Astrocyte (in vitro differentiated cells and primary cell): ENCODE measurements around the gene WBP1L. TPM values are rescaled to one million over a fixed set of nuclear protein-coding genes. Genes with fewer than 3 reads are reported as not detected.
"Not testable (repeated sequence)": the region's sequence is repeated elsewhere in the genome, so short reads cannot be mapped to it uniquely, and the experiment has no call there.

ENCODE experiments used
- DNase-seq: peaks from one replicate; pipeline ENCODE4 v3.0.0-alpha.2; 2010; ENCODE audit warnings: low read depth
- FAIRE-seq: peaks from 2 replicates; lab custom pipeline; 2011; peaks lifted over from hg19 to GRCh38; lab: Jason Lieb, UNC
- H2AFZ ChIP-seq: 2 replicates; pipeline ENCODE4 v1.6.0; 2012; ENCODE audit warnings: low read depth, low read length, inconsistent platforms
- H3K27ac ChIP-seq: 2 replicates; pipeline ENCODE4 v1.5.1; 2011; ENCODE audit warnings: low read depth, low read length, inconsistent platforms
- H3K27me3 ChIP-seq: 2 replicates; pipeline ENCODE4 v1.6.0; 2011; ENCODE audit warnings: low read length, inconsistent platforms; ENCODE audit not compliant: insufficient read depth
- H3K36me3 ChIP-seq: 2 replicates; pipeline ENCODE4 v1.5.1; 2011; ENCODE audit warnings: low read length, inconsistent platforms; ENCODE audit not compliant: insufficient read depth
- H3K4me1 ChIP-seq: 2 replicates; pipeline ENCODE4 v1.5.1; 2011; ENCODE audit warnings: low read length, inconsistent platforms; ENCODE audit not compliant: insufficient read depth
- H3K4me2 ChIP-seq: 2 replicates; pipeline ENCODE4 v1.6.0; 2012; ENCODE audit warnings: low read length, inconsistent platforms
- H3K4me3 ChIP-seq: 2 replicates; pipeline ENCODE4 v1.5.1; 2011; ENCODE audit warnings: low read depth, mild to moderate bottlenecking, low read length, inconsistent platforms; ENCODE audit not compliant: insufficient read depth
- H3K79me2 ChIP-seq: 2 replicates; pipeline ENCODE4 v1.6.0; 2012; ENCODE audit warnings: mild to moderate bottlenecking, low read length, inconsistent platforms; ENCODE audit not compliant: insufficient read depth
- H3K9ac ChIP-seq: 2 replicates; pipeline ENCODE4 v1.6.0; 2012; ENCODE audit warnings: mild to moderate bottlenecking, low read length, inconsistent platforms
- H3K9me3 ChIP-seq: 2 replicates; pipeline ENCODE4 v1.5.1; 2012; ENCODE audit warnings: low read depth, mild to moderate bottlenecking, low read length, inconsistent platforms; ENCODE audit not compliant: insufficient read depth
- H4K20me1 ChIP-seq: 2 replicates; pipeline ENCODE4 v1.6.0; 2012; ENCODE audit warnings: low read length, inconsistent platforms; ENCODE audit not compliant: insufficient read depth
- H3K27ac Mint-ChIP-seq: one replicate; pipeline ENCODE4 v1.8.0; 2021; ENCODE audit warnings: mild to moderate bottlenecking, mixed read lengths; ENCODE audit not compliant: unreplicated experiment
- H3K27me3 Mint-ChIP-seq: one replicate; pipeline ENCODE4 v1.8.0; 2021; ENCODE audit warnings: low read depth, mixed read lengths; ENCODE audit not compliant: unreplicated experiment
- H3K36me3 Mint-ChIP-seq: one replicate; pipeline ENCODE4 v1.8.0; 2021; ENCODE audit warnings: low read depth, mixed read lengths; ENCODE audit not compliant: unreplicated experiment
- H3K4me1 Mint-ChIP-seq: one replicate; pipeline ENCODE4 v1.8.0; 2021; ENCODE audit warnings: low read depth, mixed read lengths; ENCODE audit not compliant: unreplicated experiment
- H3K4me3 Mint-ChIP-seq: one replicate; pipeline ENCODE4 v1.8.0; 2021; ENCODE audit warnings: mild to moderate bottlenecking, moderate library complexity, mixed read lengths; ENCODE audit not compliant: unreplicated experiment
- H3K9me3 Mint-ChIP-seq: one replicate; pipeline ENCODE4 v1.8.0; 2021; ENCODE audit warnings: mild to moderate bottlenecking, mixed read lengths; ENCODE audit not compliant: unreplicated experiment
- EZH2 ChIP-seq: IDR thresholded peaks from 2 replicates; pipeline ENCODE4 v1.6.1; 2012; ENCODE audit warnings: mild to moderate bottlenecking, low read length, inconsistent platforms; ENCODE audit not compliant: insufficient read depth
- total RNA-seq: library from RNA; stranded (reverse); gene quantifications from 2 replicates; pipeline ENCODE4 v1.2.1, GENCODE V29; 2021
- TF ChIP-seq, protein P1 (sequence below): IDR thresholded peaks from 2 replicates; pipeline ENCODE4 v1.5.1; 2011; ENCODE audit warnings: low read depth, mild to moderate bottlenecking, inconsistent platforms, low read length, moderate library complexity; ENCODE audit not compliant: insufficient read depth

The WBP1L gene
- total RNA-seq, 1 donor from 2014 or later, result 73.6 TPM

DNA sequence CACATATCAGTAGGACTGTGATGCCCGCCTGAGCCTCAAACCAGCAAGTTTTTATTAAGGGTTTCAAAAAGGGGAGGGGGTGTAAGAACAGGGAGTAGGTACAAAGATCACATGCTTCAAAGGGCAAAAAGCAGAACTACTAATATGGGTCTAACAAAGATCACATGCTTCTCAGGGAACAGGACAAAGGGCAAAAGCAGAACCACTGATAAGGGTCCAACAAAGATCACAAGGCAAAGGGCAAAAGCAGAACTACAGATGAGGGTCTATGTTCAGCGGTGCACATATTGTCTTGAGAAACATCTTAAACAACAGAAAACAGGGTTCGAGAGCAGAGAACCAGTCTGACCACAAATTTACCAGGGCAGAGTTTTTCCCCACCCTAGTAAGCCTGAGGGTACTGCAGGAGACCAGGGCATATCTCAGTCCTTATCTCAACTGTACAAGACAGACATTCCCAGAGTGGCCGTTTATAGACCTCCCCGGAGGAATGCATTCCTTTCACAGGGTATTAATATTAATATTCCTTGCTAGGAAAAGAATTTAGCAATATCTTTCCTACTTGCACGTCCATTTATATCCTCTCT is 100.5 kb downstream of the WBP1L start:
- not testable (repeated sequence) for H4K20me1 ChIP-seq, H2AFZ ChIP-seq, FAIRE-seq, H3K4me1 Mint-ChIP-seq, H3K4me2 ChIP-seq, DNase-seq, H3K79me2 ChIP-seq, H3K36me3 ChIP-seq, H3K9me3 ChIP-seq, H3K27ac Mint-ChIP-seq, H3K9ac ChIP-seq, H3K4me3 Mint-ChIP-seq, H3K4me1 ChIP-seq, H3K4me3 ChIP-seq, H3K27ac ChIP-seq, H3K36me3 Mint-ChIP-seq, H3K27me3 ChIP-seq
- Mint-ChIP-seq H3K9me3 (peaks cover 28% of the 10 kb centered on the region), H3K27me3 (peaks cover 28% of the 10 kb centered on the region)

GRCh38 chr10:102845352-102845902 is 101.7 kb downstream of the WBP1L start:
- peaks cover 7% of the 10 kb centered on the region for H3K27me3 ChIP-seq
- no peak overlapping the region for H3K27ac ChIP-seq
- Mint-ChIP-seq H3K27ac (no peak overlapping the region), H3K36me3 (no peaks in the 10 kb centered on the region), H3K4me1 (no peaks in the 10 kb centered on the region), H3K27me3 (peaks cover 19% of the 10 kb centered on the region), H3K9me3 (peaks cover 19% of the 10 kb centered on the region), H3K4me3 (no peak overlapping the region)
- no peak for FAIRE-seq
- DNase-seq, result no peak
- no peak overlapping the region for H3K4me3 ChIP-seq
- no peak overlapping the region for H2AFZ ChIP-seq
- no peaks in the 10 kb centered on the region for H4K20me1 ChIP-seq
- no peaks in the 10 kb centered on the region for H3K4me1 ChIP-seq
- H3K9me3 ChIP-seq, result no peaks in the 10 kb centered on the region
- no peak overlapping the region for H3K4me2 ChIP-seq
- H3K79me2 ChIP-seq, result no peaks in the 10 kb centered on the region
- H3K36me3 ChIP-seq, result no peaks in the 10 kb centered on the region
- TF ChIP-seq, protein P1, sequence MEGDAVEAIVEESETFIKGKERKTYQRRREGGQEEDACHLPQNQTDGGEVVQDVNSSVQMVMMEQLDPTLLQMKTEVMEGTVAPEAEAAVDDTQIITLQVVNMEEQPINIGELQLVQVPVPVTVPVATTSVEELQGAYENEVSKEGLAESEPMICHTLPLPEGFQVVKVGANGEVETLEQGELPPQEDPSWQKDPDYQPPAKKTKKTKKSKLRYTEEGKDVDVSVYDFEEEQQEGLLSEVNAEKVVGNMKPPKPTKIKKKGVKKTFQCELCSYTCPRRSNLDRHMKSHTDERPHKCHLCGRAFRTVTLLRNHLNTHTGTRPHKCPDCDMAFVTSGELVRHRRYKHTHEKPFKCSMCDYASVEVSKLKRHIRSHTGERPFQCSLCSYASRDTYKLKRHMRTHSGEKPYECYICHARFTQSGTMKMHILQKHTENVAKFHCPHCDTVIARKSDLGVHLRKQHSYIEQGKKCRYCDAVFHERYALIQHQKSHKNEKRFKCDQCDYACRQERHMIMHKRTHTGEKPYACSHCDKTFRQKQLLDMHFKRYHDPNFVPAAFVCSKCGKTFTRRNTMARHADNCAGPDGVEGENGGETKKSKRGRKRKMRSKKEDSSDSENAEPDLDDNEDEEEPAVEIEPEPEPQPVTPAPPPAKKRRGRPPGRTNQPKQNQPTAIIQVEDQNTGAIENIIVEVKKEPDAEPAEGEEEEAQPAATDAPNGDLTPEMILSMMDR, result no peak
- TF ChIP-seq EZH2, result no peak
- H3K9ac ChIP-seq, result no peak overlapping the region

DNA sequence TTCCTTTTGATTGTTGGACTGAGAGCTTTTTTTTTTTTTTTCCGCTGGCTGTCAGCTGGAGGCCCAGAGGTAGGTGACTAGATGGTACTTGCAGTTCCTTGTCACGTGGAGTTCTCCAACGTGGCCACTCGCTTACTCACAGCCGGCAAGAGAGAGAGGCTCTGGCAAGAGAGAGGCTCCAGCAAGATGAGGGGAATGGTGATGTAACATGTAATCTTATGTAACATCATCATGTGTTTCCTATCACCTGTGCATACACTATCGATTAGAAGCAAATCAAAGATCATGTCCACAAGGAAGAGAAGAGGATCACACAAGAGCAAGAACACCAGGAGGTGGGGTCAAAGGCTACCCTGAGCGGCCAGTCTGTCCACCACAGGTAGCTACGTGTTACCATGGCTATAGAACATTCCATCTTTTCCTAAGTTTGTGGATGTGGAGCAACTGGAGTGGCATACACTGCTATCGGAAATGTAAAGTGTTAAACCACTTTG is 106.3 kb downstream of the WBP1L start:
- no peaks in the 10 kb centered on the region for H3K27me3 Mint-ChIP-seq
- H3K9me3 Mint-ChIP-seq, result no peaks in the 10 kb centered on the region
- Histone ChIP-seq H3K27me3 (peaks cover 4% of the 10 kb centered on the region), H3K4me3 (no peak overlapping the region), H3K4me2 (no peak overlapping the region), H3K9ac (no peak overlapping the region), H4K20me1 (no peaks in the 10 kb centered on the region), H3K36me3 (no peaks in the 10 kb centered on the region), H2AFZ (no peak overlapping the region), H3K79me2 (no peaks in the 10 kb centered on the region), H3K4me1 (no peaks in the 10 kb centered on the region), H3K9me3 (no peaks in the 10 kb centered on the region), H3K27ac (no peak overlapping the region)
- no peak overlapping the region for H3K27ac Mint-ChIP-seq
- peaks cover 2% of the 10 kb centered on the region for H3K4me1 Mint-ChIP-seq
- no peaks in the 10 kb centered on the region for H3K36me3 Mint-ChIP-seq
- DNase-seq (no peak), FAIRE-seq (no peak)
- no peak overlapping the region for H3K4me3 Mint-ChIP-seq
- TF ChIP-seq, protein P1, result no peak
- TF ChIP-seq EZH2, result no peak

DNA sequence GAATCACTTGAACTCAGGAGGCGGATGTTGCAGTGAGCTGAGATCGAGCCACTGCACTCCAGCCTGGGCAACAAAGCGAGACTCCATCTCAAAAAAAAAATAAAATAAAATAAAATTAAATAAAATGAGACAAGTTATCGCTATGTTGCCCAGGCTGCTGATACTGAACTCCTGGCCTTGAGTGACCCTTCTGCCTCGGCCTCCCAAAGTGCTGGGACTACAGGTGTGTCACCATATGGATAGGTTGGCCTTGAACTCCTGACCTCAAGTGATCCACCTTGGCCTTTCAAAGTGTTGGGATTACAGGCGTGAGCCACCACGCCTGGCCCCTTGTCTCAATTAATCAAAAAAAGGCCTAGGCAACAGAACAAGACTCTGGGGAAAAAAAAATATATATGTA is 109.5 kb downstream of the WBP1L start:
- not testable (repeated sequence) for H3K9me3 ChIP-seq, H3K9me3 Mint-ChIP-seq, DNase-seq, H3K27me3 Mint-ChIP-seq, H3K27ac Mint-ChIP-seq, H3K9ac ChIP-seq, H3K4me1 ChIP-seq, H2AFZ ChIP-seq, H3K4me3 ChIP-seq, H3K27me3 ChIP-seq, H3K4me2 ChIP-seq, H3K36me3 Mint-ChIP-seq, H3K27ac ChIP-seq, FAIRE-seq, H4K20me1 ChIP-seq, H3K4me3 Mint-ChIP-seq, H3K36me3 ChIP-seq
- H3K4me1 Mint-ChIP-seq, result peaks cover 12% of the 10 kb centered on the region
- peaks cover 14% of the 10 kb centered on the region for H3K79me2 ChIP-seq
